SK-N-SH treated with all-trans-retinoic acid at 6 μM for 48 hours (cell line): ENCODE data around the gene NACC1.

Experiments
- ATAC-seq: fragments of 200-7000 bp; cut with Tn5 transposase; 3 replicates; pipeline ENCODE4 v1.9.1; 2020; ENCODE audit warnings: mild to moderate bottlenecking, moderate library complexity
- ARNTL ChIP-seq: fragments of 450-650 bp; formaldehyde crosslinking; IDR thresholded peaks from 2 replicates; pipeline ENCODE4 v1.5.0; 2020; ENCODE audit warnings: low read depth, mild to moderate bottlenecking, moderate library complexity, borderline replicate concordance
- CSDC2 ChIP-seq: fragments of 250-450 bp; sonication (Bioruptor Pico); IDR thresholded peaks from 2 replicates; pipeline ENCODE4 v1.5.0; 2020; ENCODE audit warnings: mild to moderate bottlenecking, moderate library complexity
- ESRRG ChIP-seq: fragments of 250-450 bp; sonication (Bioruptor Pico); IDR thresholded peaks from 2 replicates; pipeline ENCODE4 v1.6.1; 2021; ENCODE audit warnings: mild to moderate bottlenecking
- ISL1 ChIP-seq: fragments of 250-450 bp; sonication (Bioruptor Pico); IDR thresholded peaks from 2 replicates; pipeline ENCODE4 v2.1.2; 2022; ENCODE audit warnings: mild to moderate bottlenecking, moderate library complexity
- RARB ChIP-seq: fragments of 250-450 bp; sonication (Bioruptor Pico); IDR thresholded peaks from 2 replicates; pipeline ENCODE4 v1.8.0; 2021; ENCODE audit warnings: mild to moderate bottlenecking, moderate library complexity
- SNAI2 ChIP-seq: fragments of 250-450 bp; sonication (Bioruptor Pico); IDR thresholded peaks from 2 replicates; pipeline ENCODE4 v1.5.0; 2020; ENCODE audit warnings: mild to moderate bottlenecking, moderate library complexity
- TCF4 ChIP-seq: fragments of 250-450 bp; sonication (Bioruptor Pico); IDR thresholded peaks from 2 replicates; pipeline ENCODE4 v1.8.0; 2021; ENCODE audit warnings: mild to moderate bottlenecking, moderate library complexity, borderline replicate concordance
- TOX ChIP-seq: fragments of 250-450 bp; sonication (Bioruptor Pico); IDR thresholded peaks from 2 replicates; pipeline ENCODE4 v1.8.0; 2021; ENCODE audit warnings: mild to moderate bottlenecking, moderate library complexity, borderline replicate concordance
- ZC3H10 ChIP-seq: fragments of 250-450 bp; sonication (Bioruptor Pico); IDR thresholded peaks from 2 replicates; pipeline ENCODE4 v1.5.1; 2021; ENCODE audit warnings: mild to moderate bottlenecking, moderate library complexity
- ZFP3 ChIP-seq: fragments of 250-450 bp; sonication (Bioruptor Pico); IDR thresholded peaks from 2 replicates; pipeline ENCODE4 v1.5.0; 2020; ENCODE audit warnings: mild to moderate bottlenecking, moderate library complexity
- ZFP30 ChIP-seq: fragments of 450-650 bp; formaldehyde crosslinking; IDR thresholded peaks from 2 replicates; pipeline ENCODE4 v1.5.0; 2022; ENCODE audit warnings: mild to moderate bottlenecking, moderate library complexity
- ZNF565 ChIP-seq: fragments of 450-650 bp; formaldehyde crosslinking; conservative IDR thresholded peaks from 2 replicates; pipeline ENCODE4 v1.5.0; 2020; ENCODE audit warnings: low read depth, mild to moderate bottlenecking, moderate library complexity
- ZNF70 ChIP-seq: fragments of 450-650 bp; formaldehyde crosslinking; IDR thresholded peaks from 2 replicates; pipeline ENCODE4 v1.5.0; 2020; ENCODE audit warnings: mild to moderate bottlenecking, moderate library complexity
- ZNF8 ChIP-seq: fragments of 450-650 bp; formaldehyde crosslinking; IDR thresholded peaks from 2 replicates; pipeline ENCODE4 v1.5.0; 2020; ENCODE audit warnings: mild to moderate bottlenecking, moderate library complexity
- TF ChIP-seq, protein P1 (sequence below): fragments of 250-450 bp; sonication (Bioruptor Pico); IDR thresholded peaks from 2 replicates; pipeline ENCODE4 v1.8.0; 2021; ENCODE audit warnings: low read depth, mild to moderate bottlenecking, moderate library complexity, borderline replicate concordance
- TF ChIP-seq, protein P2 (sequence below): fragments of 250-450 bp; sonication (Bioruptor Pico); IDR thresholded peaks from 2 replicates; pipeline ENCODE4 v1.5.1; 2021; ENCODE audit warnings: mild to moderate bottlenecking, moderate library complexity
- TF ChIP-seq, protein P3 (sequence below): fragments of 250-450 bp; sonication (Bioruptor Pico); IDR thresholded peaks from 2 replicates; pipeline ENCODE4 v1.5.0; 2020; ENCODE audit warnings: mild to moderate bottlenecking, moderate library complexity
- TF ChIP-seq, protein P4 (sequence below): fragments of 250-450 bp; sonication (Bioruptor Pico); IDR thresholded peaks from 2 replicates; pipeline ENCODE4 v1.5.1; 2020; ENCODE audit warnings: low read depth, mild to moderate bottlenecking, moderate library complexity
- TF ChIP-seq, protein P5 (sequence below): fragments of 250-450 bp; sonication (Bioruptor Pico); IDR thresholded peaks from 2 replicates; pipeline ENCODE4 v1.8.0; 2020; ENCODE audit warnings: mild to moderate bottlenecking, moderate library complexity, borderline replicate concordance

Gene NACC1

DNA sequence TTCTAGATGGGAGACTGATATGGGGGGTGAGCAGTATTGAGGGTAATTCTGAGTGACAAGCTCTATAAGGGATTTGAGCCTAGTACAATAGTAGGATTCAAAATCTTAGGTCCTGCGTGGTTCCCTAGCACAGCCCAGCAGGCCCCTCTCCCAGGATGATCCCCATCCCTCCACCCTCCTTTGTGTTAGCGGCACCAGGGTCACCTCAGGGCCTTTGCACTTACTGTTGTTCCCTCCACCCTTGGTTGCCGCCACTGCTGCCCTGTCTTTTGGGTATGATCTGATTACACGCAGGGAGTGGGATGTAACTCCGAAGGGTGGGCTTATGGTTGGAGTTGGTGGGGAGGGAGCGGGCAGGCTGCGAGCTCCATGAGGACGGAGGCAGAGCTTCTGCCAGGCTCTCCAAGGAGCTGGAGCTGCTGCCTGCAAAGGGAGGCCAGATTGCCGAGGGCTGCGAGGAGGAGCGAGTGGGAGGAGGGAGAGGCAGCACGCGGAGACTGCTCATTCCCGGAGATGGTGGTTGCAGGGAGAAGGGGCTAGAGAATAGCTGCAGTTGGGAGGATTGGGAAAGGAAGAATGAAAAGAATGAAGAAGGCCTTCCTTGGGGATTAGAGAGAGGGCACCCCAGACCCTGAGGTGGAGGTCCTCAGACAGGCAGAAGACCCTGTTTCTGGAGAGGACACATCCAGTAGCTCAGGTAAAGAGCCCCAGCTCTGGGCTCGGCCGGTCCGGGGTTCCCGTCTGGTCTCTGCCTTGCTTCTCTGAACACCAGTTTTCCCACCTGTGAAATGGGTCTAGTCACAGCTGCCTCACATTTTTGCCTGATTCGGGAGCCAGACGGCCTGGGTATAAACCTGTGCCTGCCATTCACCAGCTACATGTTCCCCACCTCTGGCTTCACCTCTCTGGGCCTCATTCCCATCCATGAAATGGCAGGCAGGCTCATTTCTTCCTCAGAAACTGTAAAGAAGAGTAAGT lies 5.2 kb downstream of the NACC1 start:
- TF ChIP-seq ZNF70 (no peak), ZFP3 (CRISPR knock-in tag) (no peak), ZNF8 (CRISPR knock-in tag) (no peak), ESRRG (CRISPR knock-in tag) (no peak), CSDC2 (CRISPR knock-in tag) (no peak), ZFP30 (CRISPR knock-in tag) (no peak), ARNTL (CRISPR knock-in tag) (no peak), ZC3H10 (CRISPR knock-in tag) (no peak), ZNF565 (CRISPR knock-in tag) (no peak), ISL1 (CRISPR knock-in tag) (no peak), TOX (CRISPR knock-in tag) (no peak), TCF4 (no peak)
- TF ChIP-seq, protein P1, sequence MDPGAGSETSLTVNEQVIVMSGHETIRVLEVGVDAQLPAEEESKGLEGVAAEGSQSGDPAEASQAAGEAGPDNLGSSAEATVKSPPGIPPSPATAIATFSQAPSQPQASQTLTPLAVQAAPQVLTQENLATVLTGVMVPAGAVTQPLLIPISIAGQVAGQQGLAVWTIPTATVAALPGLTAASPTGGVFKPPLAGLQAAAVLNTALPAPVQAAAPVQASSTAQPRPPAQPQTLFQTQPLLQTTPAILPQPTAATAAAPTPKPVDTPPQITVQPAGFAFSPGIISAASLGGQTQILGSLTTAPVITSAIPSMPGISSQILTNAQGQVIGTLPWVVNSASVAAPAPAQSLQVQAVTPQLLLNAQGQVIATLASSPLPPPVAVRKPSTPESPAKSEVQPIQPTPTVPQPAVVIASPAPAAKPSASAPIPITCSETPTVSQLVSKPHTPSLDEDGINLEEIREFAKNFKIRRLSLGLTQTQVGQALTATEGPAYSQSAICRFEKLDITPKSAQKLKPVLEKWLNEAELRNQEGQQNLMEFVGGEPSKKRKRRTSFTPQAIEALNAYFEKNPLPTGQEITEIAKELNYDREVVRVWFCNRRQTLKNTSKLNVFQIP (CRISPR knock-in tag) = no peak
- TF ChIP-seq, protein P2, sequence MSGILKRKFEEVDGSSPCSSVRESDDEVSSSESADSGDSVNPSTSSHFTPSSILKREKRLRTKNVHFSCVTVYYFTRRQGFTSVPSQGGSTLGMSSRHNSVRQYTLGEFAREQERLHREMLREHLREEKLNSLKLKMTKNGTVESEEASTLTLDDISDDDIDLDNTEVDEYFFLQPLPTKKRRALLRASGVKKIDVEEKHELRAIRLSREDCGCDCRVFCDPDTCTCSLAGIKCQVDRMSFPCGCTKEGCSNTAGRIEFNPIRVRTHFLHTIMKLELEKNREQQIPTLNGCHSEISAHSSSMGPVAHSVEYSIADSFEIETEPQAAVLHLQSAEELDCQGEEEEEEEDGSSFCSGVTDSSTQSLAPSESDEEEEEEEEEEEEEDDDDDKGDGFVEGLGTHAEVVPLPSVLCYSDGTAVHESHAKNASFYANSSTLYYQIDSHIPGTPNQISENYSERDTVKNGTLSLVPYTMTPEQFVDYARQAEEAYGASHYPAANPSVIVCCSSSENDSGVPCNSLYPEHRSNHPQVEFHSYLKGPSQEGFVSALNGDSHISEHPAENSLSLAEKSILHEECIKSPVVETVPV (CRISPR knock-in tag) = no peak
- TF ChIP-seq, protein P3, sequence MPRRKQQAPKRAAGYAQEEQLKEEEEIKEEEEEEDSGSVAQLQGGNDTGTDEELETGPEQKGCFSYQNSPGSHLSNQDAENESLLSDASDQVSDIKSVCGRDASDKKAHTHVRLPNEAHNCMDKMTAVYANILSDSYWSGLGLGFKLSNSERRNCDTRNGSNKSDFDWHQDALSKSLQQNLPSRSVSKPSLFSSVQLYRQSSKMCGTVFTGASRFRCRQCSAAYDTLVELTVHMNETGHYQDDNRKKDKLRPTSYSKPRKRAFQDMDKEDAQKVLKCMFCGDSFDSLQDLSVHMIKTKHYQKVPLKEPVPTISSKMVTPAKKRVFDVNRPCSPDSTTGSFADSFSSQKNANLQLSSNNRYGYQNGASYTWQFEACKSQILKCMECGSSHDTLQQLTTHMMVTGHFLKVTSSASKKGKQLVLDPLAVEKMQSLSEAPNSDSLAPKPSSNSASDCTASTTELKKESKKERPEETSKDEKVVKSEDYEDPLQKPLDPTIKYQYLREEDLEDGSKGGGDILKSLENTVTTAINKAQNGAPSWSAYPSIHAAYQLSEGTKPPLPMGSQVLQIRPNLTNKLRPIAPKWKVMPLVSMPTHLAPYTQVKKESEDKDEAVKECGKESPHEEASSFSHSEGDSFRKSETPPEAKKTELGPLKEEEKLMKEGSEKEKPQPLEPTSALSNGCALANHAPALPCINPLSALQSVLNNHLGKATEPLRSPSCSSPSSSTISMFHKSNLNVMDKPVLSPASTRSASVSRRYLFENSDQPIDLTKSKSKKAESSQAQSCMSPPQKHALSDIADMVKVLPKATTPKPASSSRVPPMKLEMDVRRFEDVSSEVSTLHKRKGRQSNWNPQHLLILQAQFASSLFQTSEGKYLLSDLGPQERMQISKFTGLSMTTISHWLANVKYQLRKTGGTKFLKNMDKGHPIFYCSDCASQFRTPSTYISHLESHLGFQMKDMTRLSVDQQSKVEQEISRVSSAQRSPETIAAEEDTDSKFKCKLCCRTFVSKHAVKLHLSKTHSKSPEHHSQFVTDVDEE (CRISPR knock-in tag) = no peak
- no peak for ATAC-seq

DNA sequence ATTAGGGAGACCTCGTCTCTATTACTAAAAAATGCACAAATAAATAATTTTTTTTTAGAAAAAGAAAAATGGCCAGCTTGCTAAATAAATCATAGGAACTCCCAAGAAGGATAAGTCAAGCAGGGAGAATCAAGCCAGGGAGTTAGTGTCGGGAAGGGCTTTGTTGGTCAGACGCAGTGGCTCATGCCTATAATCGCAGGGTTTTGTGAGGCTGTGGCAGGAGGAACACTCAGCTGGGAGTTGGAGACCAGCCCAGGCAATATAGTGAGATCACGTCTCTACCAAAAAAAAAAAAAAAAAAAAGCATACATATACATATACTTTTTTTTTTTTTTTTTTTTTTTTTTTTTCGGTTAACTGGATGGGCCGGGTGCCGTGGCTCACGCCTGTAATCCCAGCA lies 9.0 kb downstream of the NACC1 start:
- no peak for ATAC-seq
- no peak for TF ChIP-seq ZNF70
- TF ChIP-seq ARNTL (CRISPR knock-in tag) = no peak
- no peak for TF ChIP-seq ZNF565 (CRISPR knock-in tag)
- TF ChIP-seq, protein P3 (CRISPR knock-in tag) = no peak
- no peak for TF ChIP-seq ZFP30 (CRISPR knock-in tag)

DNA sequence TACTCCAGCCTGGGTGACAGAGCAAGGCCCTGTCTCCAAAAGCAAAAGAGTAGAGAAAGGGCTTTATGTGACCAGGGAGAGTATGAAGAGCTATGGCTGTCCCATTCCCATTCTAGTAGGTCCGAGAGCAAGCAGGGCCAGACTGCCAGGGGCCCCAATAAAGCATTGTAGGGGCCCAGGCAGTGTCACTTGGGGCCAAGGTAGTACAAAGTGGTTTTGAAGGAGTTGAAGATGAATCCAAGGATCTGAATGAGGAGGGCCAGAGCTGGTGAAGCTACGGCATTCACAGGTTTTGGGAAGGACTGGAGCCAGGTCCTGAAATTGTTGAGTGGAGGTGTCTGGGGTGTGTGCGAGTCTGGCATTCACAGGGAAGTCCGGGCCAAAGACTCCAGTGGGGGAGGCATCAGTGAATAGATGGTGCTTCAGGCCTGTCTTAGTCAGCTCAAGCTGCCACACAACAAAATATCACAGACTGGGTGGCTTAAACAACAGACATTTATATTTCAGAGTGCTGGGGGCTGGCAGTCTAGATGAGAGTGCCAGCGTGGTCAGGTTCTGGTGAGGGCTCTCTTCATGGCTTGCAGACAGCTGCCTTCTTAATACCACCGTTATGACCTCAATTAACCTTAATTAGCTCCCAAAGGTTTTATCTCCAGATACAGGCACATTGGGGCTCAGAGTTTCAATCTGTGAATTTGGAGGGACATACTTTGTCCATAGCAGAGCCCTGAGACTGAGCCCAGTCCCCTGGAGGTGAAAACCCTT lies 9.9 kb downstream of the NACC1 start:
- TF ChIP-seq TCF4 = no peak
- TF ChIP-seq RARB (CRISPR knock-in tag) = no peak
- no peak for TF ChIP-seq ZC3H10 (CRISPR knock-in tag)
- TF ChIP-seq TOX (CRISPR knock-in tag) = no peak
- no peak for TF ChIP-seq ARNTL (CRISPR knock-in tag)
- TF ChIP-seq ZFP30 (CRISPR knock-in tag) = no peak
- TF ChIP-seq, protein P4, sequence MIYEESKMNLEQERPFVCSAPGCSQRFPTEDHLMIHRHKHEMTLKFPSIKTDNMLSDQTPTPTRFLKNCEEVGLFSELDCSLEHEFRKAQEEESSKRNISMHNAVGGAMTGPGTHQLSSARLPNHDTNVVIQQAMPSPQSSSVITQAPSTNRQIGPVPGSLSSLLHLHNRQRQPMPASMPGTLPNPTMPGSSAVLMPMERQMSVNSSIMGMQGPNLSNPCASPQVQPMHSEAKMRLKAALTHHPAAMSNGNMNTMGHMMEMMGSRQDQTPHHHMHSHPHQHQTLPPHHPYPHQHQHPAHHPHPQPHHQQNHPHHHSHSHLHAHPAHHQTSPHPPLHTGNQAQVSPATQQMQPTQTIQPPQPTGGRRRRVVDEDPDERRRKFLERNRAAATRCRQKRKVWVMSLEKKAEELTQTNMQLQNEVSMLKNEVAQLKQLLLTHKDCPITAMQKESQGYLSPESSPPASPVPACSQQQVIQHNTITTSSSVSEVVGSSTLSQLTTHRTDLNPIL (CRISPR knock-in tag) = no peak
- no peak for TF ChIP-seq SNAI2
- TF ChIP-seq, protein P1 (CRISPR knock-in tag) = no peak
- TF ChIP-seq, protein P5, sequence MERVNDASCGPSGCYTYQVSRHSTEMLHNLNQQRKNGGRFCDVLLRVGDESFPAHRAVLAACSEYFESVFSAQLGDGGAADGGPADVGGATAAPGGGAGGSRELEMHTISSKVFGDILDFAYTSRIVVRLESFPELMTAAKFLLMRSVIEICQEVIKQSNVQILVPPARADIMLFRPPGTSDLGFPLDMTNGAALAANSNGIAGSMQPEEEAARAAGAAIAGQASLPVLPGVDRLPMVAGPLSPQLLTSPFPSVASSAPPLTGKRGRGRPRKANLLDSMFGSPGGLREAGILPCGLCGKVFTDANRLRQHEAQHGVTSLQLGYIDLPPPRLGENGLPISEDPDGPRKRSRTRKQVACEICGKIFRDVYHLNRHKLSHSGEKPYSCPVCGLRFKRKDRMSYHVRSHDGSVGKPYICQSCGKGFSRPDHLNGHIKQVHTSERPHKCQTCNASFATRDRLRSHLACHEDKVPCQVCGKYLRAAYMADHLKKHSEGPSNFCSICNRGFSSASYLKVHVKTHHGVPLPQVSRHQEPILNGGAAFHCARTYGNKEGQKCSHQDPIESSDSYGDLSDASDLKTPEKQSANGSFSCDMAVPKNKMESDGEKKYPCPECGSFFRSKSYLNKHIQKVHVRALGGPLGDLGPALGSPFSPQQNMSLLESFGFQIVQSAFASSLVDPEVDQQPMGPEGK (CRISPR knock-in tag) = no peak
- no peak for TF ChIP-seq CSDC2 (CRISPR knock-in tag)
- TF ChIP-seq, all 23 proteins: peak for 0
- ATAC-seq = no peak
